22Rv1 (cell line): ENCODE data around the gene TADA2A.

Experiments used
- H3K27ac ChIP-seq: fragments of 450-650 bp; 2 replicates; pipeline ENCODE4 v1.5.1; 2017
- ZFX ChIP-seq: fragments of 450-650 bp; IDR thresholded peaks from 2 replicates; pipeline ENCODE4 v1.6.1; 2017; ENCODE audit warnings: antibody characterized with exemption, borderline replicate concordance
- TF ChIP-seq, protein P1 (sequence below): fragments of 450-650 bp; IDR thresholded peaks from 2 replicates; pipeline ENCODE4 v1.5.1; 2017; ENCODE audit warnings: mild to moderate bottlenecking

TADA2A gene

DNA sequence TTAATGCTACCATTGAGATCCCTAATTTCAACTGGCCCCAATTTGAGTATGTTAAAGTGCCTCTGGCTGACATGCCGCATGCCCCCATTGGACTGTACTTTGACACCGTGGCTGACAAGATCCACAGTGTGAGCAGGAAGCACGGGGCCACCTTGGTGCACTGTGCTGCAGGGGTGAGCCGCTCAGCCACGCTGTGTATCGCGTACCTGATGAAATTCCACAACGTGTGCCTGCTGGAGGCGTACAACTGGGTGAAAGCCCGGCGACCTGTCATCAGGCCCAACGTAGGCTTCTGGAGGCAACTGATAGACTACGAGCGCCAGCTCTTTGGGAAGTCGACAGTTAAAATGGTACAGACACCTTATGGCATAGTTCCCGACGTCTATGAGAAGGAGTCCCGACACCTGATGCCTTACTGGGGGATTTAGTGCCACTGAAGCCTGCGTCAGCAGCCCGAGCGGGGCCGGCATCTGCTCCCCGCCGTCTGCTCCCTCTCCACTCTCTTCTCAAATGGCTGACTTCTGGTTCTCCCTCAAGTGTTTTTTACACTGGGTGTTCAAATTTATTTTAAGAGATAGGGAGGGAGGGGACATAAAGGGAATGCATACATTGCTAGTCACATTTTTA is 105.9 kb downstream of the TADA2A start:
- no peak for TF ChIP-seq ZFX
- TF ChIP-seq, protein P1, sequence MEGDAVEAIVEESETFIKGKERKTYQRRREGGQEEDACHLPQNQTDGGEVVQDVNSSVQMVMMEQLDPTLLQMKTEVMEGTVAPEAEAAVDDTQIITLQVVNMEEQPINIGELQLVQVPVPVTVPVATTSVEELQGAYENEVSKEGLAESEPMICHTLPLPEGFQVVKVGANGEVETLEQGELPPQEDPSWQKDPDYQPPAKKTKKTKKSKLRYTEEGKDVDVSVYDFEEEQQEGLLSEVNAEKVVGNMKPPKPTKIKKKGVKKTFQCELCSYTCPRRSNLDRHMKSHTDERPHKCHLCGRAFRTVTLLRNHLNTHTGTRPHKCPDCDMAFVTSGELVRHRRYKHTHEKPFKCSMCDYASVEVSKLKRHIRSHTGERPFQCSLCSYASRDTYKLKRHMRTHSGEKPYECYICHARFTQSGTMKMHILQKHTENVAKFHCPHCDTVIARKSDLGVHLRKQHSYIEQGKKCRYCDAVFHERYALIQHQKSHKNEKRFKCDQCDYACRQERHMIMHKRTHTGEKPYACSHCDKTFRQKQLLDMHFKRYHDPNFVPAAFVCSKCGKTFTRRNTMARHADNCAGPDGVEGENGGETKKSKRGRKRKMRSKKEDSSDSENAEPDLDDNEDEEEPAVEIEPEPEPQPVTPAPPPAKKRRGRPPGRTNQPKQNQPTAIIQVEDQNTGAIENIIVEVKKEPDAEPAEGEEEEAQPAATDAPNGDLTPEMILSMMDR = no peak
- no peak overlapping the region for H3K27ac ChIP-seq

DNA sequence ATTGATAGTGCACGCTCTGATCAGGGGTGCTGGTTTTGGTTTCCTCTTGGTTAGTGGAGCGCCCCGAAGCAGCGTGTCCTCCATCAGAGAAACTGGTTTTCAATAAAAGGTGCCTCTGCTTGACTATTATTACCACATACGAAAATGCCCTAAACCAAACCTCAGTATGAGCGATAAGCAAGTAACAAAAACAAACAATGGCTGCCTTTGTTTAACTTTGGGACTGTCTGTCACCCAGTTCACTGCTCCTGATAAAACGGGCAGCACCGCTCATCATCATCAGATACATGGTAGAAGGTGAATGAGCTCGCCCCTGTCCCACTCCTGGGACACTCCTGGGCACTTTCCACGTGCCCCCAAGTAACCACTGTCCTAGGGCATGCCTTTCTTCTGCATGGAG is 107.0 kb downstream of the TADA2A start:
- TF ChIP-seq ZFX = no peak
- TF ChIP-seq, protein P1 = no peak
- H3K27ac ChIP-seq = no peak overlapping the region

DNA sequence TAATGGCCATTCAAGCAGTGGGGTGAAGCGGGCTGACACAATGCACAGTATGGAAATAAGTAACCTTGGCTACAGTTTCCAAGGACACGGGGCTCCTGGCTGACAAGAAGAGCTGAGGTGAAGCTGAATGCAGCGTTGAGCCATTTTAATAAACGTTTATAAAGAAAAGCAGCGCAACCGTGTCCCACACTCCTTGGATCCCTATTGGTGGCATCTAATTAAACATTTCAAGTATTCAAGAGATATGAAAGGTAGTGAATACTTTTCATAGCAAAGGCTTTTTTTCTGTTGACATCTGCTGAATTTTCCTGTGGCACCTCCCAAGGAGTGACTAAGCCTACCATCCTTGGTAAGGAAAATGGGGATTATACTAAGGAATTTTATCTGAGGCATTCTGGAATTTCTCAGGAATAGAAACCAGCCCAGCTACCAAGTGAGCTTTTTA is 109.5 kb downstream of the TADA2A start:
- no peak for TF ChIP-seq ZFX
- TF ChIP-seq, protein P1 = no peak
- H3K27ac ChIP-seq = no peak overlapping the region

DNA sequence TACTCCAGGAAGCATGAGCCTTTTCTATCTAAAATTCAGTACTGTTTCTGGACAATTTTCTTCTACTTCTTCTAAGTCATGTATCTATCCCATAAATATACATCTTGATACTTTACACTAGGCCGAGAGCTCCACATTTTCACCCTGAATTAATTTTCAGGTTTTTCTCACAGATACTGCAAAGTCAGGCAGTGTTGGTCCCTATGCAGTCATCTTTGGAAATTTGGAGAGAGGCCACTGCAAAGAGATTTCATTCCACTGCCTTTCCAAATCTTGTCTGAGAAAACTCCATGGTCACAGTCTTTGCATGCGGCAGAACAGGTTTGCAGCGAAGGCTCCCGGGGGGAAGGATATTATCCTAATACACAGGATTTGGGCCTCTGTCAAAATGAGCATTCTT is 111.2 kb downstream of the TADA2A start:
- H3K27ac ChIP-seq = no peak overlapping the region
- no peak for TF ChIP-seq ZFX

DNA sequence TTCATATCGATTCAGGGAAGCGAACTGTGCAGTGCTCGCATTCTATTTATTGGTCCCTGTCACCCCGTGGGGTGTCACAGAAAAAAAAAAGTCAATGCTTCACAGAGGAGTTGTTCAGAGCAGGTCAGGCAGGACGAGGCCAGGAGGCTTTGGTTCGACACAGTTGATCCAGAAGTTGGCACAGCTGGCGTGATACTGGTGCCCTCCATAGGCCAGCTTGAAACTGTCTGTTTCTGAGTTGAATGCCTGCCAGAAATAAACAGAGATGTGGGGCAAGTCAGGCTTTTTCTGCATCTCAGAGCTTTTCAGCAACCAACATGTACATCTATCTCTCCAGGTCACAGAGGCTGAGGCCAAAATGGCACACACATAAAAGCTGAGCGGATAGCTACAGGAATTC is 112.1 kb downstream of the TADA2A start:
- TF ChIP-seq ZFX = no peak
- TF ChIP-seq, protein P1 = no peak
- no peak overlapping the region for H3K27ac ChIP-seq

DNA sequence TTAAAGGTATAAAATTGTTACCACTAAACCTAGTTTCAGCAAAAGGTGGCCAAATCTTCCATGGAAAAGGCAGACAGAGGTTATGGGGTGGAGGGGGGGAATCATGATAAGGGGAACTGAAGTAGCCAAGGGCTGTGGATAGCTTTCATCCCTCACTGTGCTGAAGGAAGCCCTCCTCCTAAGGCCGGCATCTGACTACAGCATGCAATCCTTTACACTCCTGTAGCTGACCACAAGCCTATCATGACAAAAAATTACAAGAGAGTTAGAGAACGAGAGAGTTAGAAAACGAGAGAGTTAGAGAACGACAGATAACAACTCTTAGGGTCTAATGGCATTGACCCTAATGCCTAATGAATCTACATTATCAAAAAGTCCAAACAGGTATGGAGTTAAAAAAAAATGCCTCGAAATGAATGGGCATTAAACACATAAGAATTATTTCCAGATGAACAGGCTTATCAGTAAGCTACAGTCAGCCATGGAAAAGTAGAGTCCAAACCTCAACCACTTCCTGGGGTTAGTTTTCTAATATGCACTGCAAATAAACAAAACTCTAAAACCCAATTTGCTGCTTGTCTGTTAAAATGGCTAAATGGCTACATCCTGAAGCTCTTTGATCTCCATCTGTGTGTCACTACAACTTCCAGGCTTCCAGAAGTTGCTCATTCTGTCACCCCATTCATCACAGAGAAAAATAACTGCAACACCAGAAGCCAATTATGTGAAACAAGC is 112.7 kb downstream of the TADA2A start:
- H3K27ac ChIP-seq = no peak overlapping the region
- TF ChIP-seq, protein P1 = no peak
- no peak for TF ChIP-seq ZFX

DNA sequence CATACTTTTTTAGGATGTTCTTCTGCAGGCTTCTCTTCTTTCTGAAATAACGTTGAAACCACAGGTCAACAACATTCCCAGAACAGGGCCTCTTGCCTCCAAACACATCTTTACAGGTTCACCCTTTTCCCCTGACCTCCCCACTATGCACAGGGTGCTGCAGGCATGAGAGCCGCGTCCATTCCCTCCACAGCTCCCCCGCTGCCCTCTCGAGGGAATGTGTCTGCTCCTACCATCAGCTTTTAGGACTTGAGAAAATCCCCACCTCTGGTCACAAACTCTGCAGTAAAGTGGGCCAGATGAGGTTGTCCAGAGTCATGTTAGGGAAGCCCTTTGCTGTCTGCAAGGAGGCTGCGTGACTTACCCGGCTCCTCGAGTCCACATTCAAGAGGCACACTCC is 113.5 kb downstream of the TADA2A start:
- H3K27ac ChIP-seq = no peak overlapping the region
- TF ChIP-seq, protein P1 = no peak
- TF ChIP-seq ZFX = no peak
